Activated naive CD4-positive, alpha-beta T cell treated with anti-CD3 and anti-CD28 coated beads, Interleukin-2, amount 10 ng/mL, durations not matched to agents 5 hours and 36 hours (primary cell): ENCODE measurements around the gene CLTCL1. TPM values are rescaled to one million over a fixed set of nuclear protein-coding genes. Genes with fewer than 3 reads are reported as not detected.

ENCODE experiments used
- total RNA-seq, 2 experiments: library from RNA; stranded (reverse); gene quantifications; one replicate each; pipeline ENCODE4 v1.2.3, GENCODE V29; 2021

CLTCL1 gene
- 1 to 10 TPM in 1 of 2 experiments, under 1 TPM in 1; 0.68 to 1.4 TPM for total RNA-seq

GRCh38 chr22:19291580-19292457 lies at the start of gene CLTCL1:
Gene CLTCL1, minus strand, starts transcription at chr22:19291719. Its CDS starts 78 bp downstream, at chr22:19291641.

GRCh38 chr22:19178657-19179496 lies 112.6 kb downstream of the CLTCL1 start, which contains the start of gene SLC25A1:
Gene SLC25A1, minus strand, starts transcription at chr22:19178736. Its CDS starts 63 bp downstream, at chr22:19178673.

GRCh38 chr22:19149991-19150390 lies 141.5 kb downstream of the CLTCL1 start, which contains the start of gene GSC2:
Gene GSC2, minus strand, starts transcription at chr22:19150292. Its CDS starts 9 bp downstream, at chr22:19150283.

DNA sequence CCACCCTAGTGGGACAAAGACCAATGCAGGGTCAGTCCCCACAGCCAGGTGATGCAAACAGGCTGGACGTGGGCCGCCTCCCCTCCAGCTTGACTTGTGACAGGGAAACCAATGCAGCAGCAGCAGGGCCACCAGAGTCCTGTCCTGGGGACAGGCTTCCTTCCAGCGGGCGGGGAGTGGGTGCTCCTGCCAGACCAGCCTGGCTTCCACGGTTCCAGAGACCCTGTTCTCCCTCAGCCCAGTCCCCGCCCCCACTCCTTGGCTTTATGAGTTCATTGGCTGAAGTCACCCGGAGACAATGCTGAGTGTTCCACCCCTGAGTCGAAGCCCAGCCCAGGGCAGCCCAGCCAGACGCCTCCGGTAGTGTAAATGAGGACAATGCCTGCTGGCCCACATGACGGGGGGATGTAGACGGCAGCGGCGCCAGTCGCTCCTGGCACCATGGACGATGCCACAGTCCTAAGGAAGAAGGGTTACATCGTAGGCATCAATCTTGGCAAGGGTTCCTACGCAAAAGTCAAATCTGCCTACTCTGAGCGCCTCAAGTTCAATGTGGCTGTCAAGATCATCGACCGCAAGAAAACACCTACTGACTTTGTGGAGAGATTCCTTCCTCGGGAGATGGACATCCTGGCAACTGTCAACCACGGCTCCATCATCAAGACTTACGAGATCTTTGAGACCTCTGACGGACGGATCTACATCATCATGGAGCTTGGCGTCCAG lies 160.4 kb downstream of the CLTCL1 start, which contains the start of gene TSSK2:
TSS of gene TSSK2 (plus strand) at position 350 of the 726 bp plus-strand sequence. CDS start at position 442, 92 bp downstream.

Other genes starting within 250 kb of the CLTCL1 start
- gene DGCR2, start 169.3 kb downstream of the CLTCL1 start, total RNA-seq, result 10 to 100 TPM; 36.7 to 38.0 TPM
- gene TSSK2, start 160.4 kb downstream of the CLTCL1 start, total RNA-seq, result not detected
- 10 to 100 TPM; 15.8 to 17.3 TPM for gene ESS2, start 147.1 kb downstream of the CLTCL1 start, total RNA-seq
- gene GSC2, start 141.4 kb downstream of the CLTCL1 start, total RNA-seq, result not detected
- 10 to 100 TPM; 60.3 to 61.0 TPM for gene SLC25A1, start 113.0 kb downstream of the CLTCL1 start, total RNA-seq
- gene HIRA, start 140.0 kb upstream of the CLTCL1 start, total RNA-seq, result 10 to 100 TPM; 40.7 to 43.7 TPM
- 10 to 100 TPM; 18.9 to 22.6 TPM for gene MRPL40, start 140.8 kb upstream of the CLTCL1 start, total RNA-seq
- 10 to 100 TPM; 35.5 to 35.6 TPM for gene C22orf39, start 156.0 kb upstream of the CLTCL1 start, total RNA-seq
- gene UFD1, start 187.5 kb upstream of the CLTCL1 start, total RNA-seq, result 10 to 100 TPM; 58.7 to 63.8 TPM
- 10 to 100 TPM; 47.1 to 47.9 TPM for gene CDC45, start 188.2 kb upstream of the CLTCL1 start, total RNA-seq
- 1 to 10 TPM; 4.8 to 4.9 TPM for gene CLDN5, start 232.7 kb upstream of the CLTCL1 start, total RNA-seq